ENCODE results near the gene HSBP1. TPM values are rescaled to one million over a fixed set of nuclear protein-coding genes. Genes with fewer than 3 reads are reported as not detected.

The HSBP1 gene
- total and polyA plus RNA-seq, 2 of the 4 experiments (the other 2 are of a cell fraction), result 8.8 to 65.2 TPM

DNA sequence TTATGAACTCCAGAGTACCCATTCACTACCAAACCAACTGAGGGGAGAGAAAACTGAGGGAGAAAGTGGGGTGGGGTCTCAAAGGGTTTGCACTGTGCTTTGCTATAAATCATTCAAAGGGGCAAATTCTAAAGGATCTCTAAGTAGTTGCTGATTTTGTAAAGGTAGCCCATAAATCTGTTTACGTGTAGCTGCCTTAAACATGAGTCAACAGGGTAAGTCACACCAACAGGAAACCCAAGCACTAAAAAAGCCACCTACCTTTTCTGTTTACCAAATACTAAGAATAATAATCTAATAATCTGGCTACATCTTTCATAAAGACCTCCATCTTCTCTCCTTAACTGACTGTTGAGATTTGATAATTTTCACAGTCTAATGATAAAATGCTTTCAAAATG, 8.4 kb upstream of the HSBP1 start:
- in situ Hi-C loops (cut with MboI; ENCODE audit: low sequenced_read_pairs), result no loop called here
- dilution Hi-C loops (cut with HindIII; ENCODE audit: low sequenced_read_pairs, unreplicated experiment), result no loop called here
- Histone ChIP-seq H3K27me3 (ENCODE audit: control insufficient read depth, insufficient read depth, low read length) (no peaks in the 10 kb centered on the region), H3K4ac (ENCODE audit: low read depth, low read length) (no peak overlapping the region), H4K20me1 (ENCODE audit: insufficient read depth, low read length) (no peaks in the 10 kb centered on the region), H3K36me3 (ENCODE audit: control insufficient read depth, insufficient read depth, low read length) (no peaks in the 10 kb centered on the region), H3K4me2 (ENCODE audit: low read depth, low read length) (no peak overlapping the region), H3K14ac (replicated peaks; ENCODE audit: low read depth, low read length) (no peak overlapping the region), H3K23ac (ENCODE audit: low read depth, low read length) (no peak overlapping the region), H2BK15ac (ENCODE audit: low read depth, low read length) (no peak overlapping the region), H3K4me1 (ENCODE audit: control insufficient read depth, insufficient read depth, low read length) (peaks cover 6% of the 10 kb centered on the region), H3K4me3 (ENCODE audit: insufficient read depth, low read depth, low read length) (no peak overlapping the region), H3K27ac (ENCODE audit: insufficient read depth, low read length) (no peak overlapping the region), H2BK20ac (ENCODE audit: low read depth, low read length) (no peak overlapping the region), H2BK5ac (ENCODE audit: low read depth, low read length, poor library complexity, severe bottlenecking) (no peak overlapping the region), H4K8ac (ENCODE audit: low read depth in 2 of 2, low read length in 2 of 2) (no peak overlapping the region), H4K5ac (ENCODE audit: low read depth, low read length) (no peak overlapping the region), H2AFZ (replicated peaks; ENCODE audit: low read length, poor library complexity) (no peak overlapping the region), H2BK120ac (ENCODE audit: low read depth, low read length) (no peak overlapping the region), H3K9me3 (ENCODE audit: control insufficient read depth, insufficient read depth, low read length) (no peaks in the 10 kb centered on the region), H3K79me1 (ENCODE audit: low read depth in 1 of 2, low read length in 2 of 2) (no peaks in the 10 kb centered on the region), H3K56ac (ENCODE audit: extremely low read depth, insufficient read depth, low read length) (no peak overlapping the region), H3K9ac (ENCODE audit: low read depth, low read length) (no peak overlapping the region), H2AK5ac (ENCODE audit: low read depth, low read length) (no peak overlapping the region), H3K9me1 (ENCODE audit: insufficient read depth, low read length) (no peaks in the 10 kb centered on the region), H3K18ac (ENCODE audit: low read depth, low read length) (no peak overlapping the region), H2AK9ac (replicated peaks; ENCODE audit: low read depth, low read length, poor library complexity) (no peak overlapping the region), H4K91ac (ENCODE audit: insufficient read depth, low read depth, low read length) (no peak overlapping the region)
- no peak for ATAC-seq (ENCODE audit: low read depth)
- no CpG with 5 or more reads among the region's 1 CpG for WGBS, 2 experiments (ENCODE audit: extremely low coverage in 2 of 2, insufficient read length in 1 of 2)
- intact Hi-C loops (cut with micrococcal nuclease), result no loop called here
- no peak for TF ChIP-seq POLR2A (IDR thresholded peaks at IDR 0.05; ENCODE audit: low read depth, low read length)
- TF ChIP-seq MXI1 (IDR thresholded peaks at IDR 0.05; ENCODE audit: borderline replicate concordance, low read depth, low read length), result no peak
- no peak for TF ChIP-seq RFX5 (IDR thresholded peaks at IDR 0.05; ENCODE audit: low read depth, low read length)
- no peak for TF ChIP-seq CHD1 (IDR thresholded peaks at IDR 0.05; ENCODE audit: low read depth, low read length)
- no peak for DNase-seq
- no TSS peak for BruUV-seq (replicated peaks)
- ChIA-PET POLR2A (ENCODE audit: unreplicated experiment) (no interaction called here), CTCF (no interaction called here)
